Measurements from ENCODE around the gene AOPEP.

AOPEP gene

DNA sequence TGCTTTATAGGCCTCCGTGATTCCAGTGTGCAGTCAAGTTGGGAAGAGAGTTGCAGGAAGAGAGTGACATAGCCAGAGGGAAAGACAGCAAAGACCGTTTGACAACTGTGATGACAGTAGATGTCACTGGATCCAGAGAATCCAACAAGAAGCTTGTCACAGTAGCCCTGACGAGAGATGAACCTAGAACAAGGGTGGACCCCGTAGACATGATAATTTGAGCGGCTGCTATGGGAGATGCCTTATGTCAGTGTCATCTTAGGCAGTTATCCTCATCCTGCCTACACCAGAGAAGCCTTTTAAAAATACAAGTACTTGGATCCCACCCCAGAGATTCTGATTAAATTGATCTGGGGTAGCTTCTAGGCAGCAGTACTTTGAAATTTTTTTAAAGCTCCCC lies 125.4 kb downstream of the AOPEP start:
- H3K9me3 ChIP-seq (ENCODE audit: insufficient read depth, low read depth, low read length), result no peaks in the 10 kb centered on the region
- H3K9ac ChIP-seq (ENCODE audit: low read depth, low read length), result no peak overlapping the region
- no peaks in the 10 kb centered on the region for H3K4me1 ChIP-seq (ENCODE audit: insufficient read depth, low read length)
- no peaks in the 10 kb centered on the region for H3K27me3 ChIP-seq (ENCODE audit: insufficient read depth, low read length)
- 95% methylated on average over 5 of the region's 5 CpGs for WGBS
- H3K27ac ChIP-seq (ENCODE audit: low read depth, low read length), result no peak overlapping the region
- no peak overlapping the region for H3K4me3 ChIP-seq (ENCODE audit: low read length)
- H3K36me3 ChIP-seq (ENCODE audit: insufficient read depth, low read length), result no peaks in the 10 kb centered on the region

DNA sequence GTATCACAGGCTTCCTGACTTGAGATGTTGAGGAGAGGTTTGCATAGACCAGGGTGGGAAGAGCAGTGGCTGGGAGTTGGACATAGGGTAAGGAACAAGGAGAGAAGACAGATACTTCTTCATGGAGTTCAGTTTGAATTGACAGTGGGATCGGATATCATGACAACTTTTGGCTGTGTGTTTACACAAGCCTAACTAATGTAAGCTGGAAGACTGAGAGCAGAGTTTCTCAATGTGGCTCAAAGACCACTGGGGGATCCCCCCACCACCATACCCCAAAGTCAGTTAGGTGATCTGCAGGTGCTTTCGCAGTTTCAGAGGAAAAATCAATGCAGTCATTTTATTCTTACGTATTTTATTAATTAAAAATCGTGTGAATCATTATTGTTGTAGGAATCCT lies 125.9 kb downstream of the AOPEP start:
- Histone ChIP-seq H3K9me3 (ENCODE audit: insufficient read depth, low read depth, low read length) (no peaks in the 10 kb centered on the region), H3K9ac (ENCODE audit: low read depth, low read length) (no peak overlapping the region), H3K4me1 (ENCODE audit: insufficient read depth, low read length) (no peaks in the 10 kb centered on the region), H3K4me3 (ENCODE audit: low read length) (no peak overlapping the region), H3K36me3 (ENCODE audit: insufficient read depth, low read length) (no peaks in the 10 kb centered on the region), H3K27ac (ENCODE audit: low read depth, low read length) (no peak overlapping the region), H3K27me3 (ENCODE audit: insufficient read depth, low read length) (no peaks in the 10 kb centered on the region)
- WGBS, result 93% methylated on average over 3 of the region's 4 CpGs

DNA sequence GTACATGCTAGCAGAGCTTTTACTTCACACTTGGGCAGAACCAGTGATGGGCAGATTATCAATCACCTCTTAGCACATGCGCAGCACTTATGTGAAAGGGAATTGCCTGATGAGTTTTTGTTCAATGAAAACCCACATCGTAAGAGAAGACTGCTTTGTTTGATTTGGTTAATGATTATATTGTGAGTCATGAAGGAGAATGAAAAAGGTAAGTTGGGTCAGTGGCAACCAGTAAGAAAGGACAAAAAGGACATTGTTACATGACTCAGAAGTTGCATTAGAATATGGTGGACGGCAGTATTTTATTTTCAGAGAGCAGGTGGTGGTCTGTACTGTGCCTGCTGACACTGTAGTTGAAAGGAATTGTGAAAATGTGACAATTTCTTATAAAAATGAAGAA lies 127.4 kb downstream of the AOPEP start:
- H3K4me1 ChIP-seq (ENCODE audit: insufficient read depth, low read length), result no peaks in the 10 kb centered on the region
- H3K27ac ChIP-seq (ENCODE audit: low read depth, low read length), result no peak overlapping the region
- 92% methylated on average over 3 of the region's 3 CpGs for WGBS
- H3K9me3 ChIP-seq (ENCODE audit: insufficient read depth, low read depth, low read length), result no peaks in the 10 kb centered on the region
- H3K9ac ChIP-seq (ENCODE audit: low read depth, low read length), result no peak overlapping the region
- H3K36me3 ChIP-seq (ENCODE audit: insufficient read depth, low read length), result no peaks in the 10 kb centered on the region
- no peaks in the 10 kb centered on the region for H3K27me3 ChIP-seq (ENCODE audit: insufficient read depth, low read length)
- no peak overlapping the region for H3K4me3 ChIP-seq (ENCODE audit: low read length)

DNA sequence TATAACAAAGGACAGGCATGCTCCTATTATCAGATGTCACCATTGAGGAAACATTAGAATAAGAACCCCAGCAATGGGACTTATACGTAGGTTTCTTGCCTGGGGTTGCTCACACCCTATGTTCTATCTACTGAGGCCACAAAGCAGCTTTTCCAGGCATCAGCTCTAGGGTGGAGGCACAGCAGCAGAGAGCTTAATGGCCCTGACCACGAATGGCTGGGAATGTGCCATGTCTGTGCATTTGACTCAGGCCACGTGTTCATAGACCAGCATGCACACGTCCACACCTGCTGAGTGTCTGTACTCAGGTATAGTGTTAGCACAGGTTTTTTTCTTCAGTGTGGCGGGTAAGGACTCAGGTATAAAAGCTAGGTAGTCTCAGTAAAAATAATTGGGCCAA lies 129.4 kb downstream of the AOPEP start:
- 94% methylated on average over 5 of the region's 5 CpGs for WGBS
- Histone ChIP-seq H3K9ac (ENCODE audit: low read depth, low read length) (no peak overlapping the region), H3K4me3 (ENCODE audit: low read length) (no peak overlapping the region), H3K9me3 (ENCODE audit: insufficient read depth, low read depth, low read length) (no peaks in the 10 kb centered on the region), H3K4me1 (ENCODE audit: insufficient read depth, low read length) (no peaks in the 10 kb centered on the region), H3K27me3 (ENCODE audit: insufficient read depth, low read length) (no peaks in the 10 kb centered on the region), H3K36me3 (ENCODE audit: insufficient read depth, low read length) (no peaks in the 10 kb centered on the region), H3K27ac (ENCODE audit: low read depth, low read length) (no peak overlapping the region)

DNA sequence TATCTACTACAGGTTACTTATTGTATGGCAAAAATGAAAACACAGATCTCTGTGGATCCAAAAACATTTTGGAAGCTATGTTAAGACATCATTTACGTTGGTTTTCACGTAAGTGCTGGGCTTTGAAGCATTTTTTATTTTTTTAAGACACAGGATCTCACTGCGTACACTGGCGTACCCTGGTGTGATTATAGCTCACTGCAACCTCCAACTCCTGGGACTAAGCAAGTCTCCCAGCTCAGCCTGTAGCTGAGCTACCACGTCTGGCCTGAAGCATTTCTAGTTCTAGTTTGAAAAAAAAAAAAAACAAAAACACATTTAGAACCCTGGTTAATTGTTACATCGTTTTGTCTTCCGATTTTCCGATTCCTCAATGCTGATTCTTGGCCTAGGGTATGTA lies 131.3 kb downstream of the AOPEP start:
- Histone ChIP-seq H3K4me3 (ENCODE audit: low read length) (no peak overlapping the region), H3K36me3 (ENCODE audit: insufficient read depth, low read length) (no peaks in the 10 kb centered on the region), H3K4me1 (ENCODE audit: insufficient read depth, low read length) (no peaks in the 10 kb centered on the region), H3K9ac (ENCODE audit: low read depth, low read length) (no peak overlapping the region), H3K27me3 (ENCODE audit: insufficient read depth, low read length) (no peaks in the 10 kb centered on the region), H3K9me3 (ENCODE audit: insufficient read depth, low read depth, low read length) (no peaks in the 10 kb centered on the region), H3K27ac (ENCODE audit: low read depth, low read length) (no peak overlapping the region)
- WGBS, result 94% methylated on average over 8 of the region's 8 CpGs

DNA sequence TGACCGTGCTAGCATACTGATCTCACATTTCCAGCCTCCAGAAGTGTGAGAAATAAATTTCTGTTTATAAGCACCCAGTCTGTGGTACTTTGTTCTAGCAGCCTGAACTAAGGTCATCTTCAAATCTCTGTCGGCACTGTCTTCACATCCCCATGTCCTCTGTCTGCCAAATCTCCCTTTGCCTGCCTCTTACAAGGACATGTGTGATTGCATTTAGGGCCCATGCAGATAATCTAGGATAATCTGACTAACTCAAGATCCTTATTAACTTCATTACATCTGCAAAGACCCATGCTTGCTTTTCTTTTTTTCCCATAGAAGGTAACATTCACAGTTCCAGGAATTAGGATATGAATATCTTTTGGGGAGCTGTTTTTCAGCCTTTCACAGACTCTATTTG lies 132.7 kb downstream of the AOPEP start:
- H3K4me3 ChIP-seq (ENCODE audit: low read length), result no peak overlapping the region
- H3K27ac ChIP-seq (ENCODE audit: low read depth, low read length), result no peak overlapping the region
- no peaks in the 10 kb centered on the region for H3K27me3 ChIP-seq (ENCODE audit: insufficient read depth, low read length)
- H3K9ac ChIP-seq (ENCODE audit: low read depth, low read length), result no peak overlapping the region
- WGBS, result 84% methylated on average over 2 of the region's 2 CpGs
- H3K4me1 ChIP-seq (ENCODE audit: insufficient read depth, low read length), result no peaks in the 10 kb centered on the region
- no peaks in the 10 kb centered on the region for H3K9me3 ChIP-seq (ENCODE audit: insufficient read depth, low read depth, low read length)
- no peaks in the 10 kb centered on the region for H3K36me3 ChIP-seq (ENCODE audit: insufficient read depth, low read length)

DNA sequence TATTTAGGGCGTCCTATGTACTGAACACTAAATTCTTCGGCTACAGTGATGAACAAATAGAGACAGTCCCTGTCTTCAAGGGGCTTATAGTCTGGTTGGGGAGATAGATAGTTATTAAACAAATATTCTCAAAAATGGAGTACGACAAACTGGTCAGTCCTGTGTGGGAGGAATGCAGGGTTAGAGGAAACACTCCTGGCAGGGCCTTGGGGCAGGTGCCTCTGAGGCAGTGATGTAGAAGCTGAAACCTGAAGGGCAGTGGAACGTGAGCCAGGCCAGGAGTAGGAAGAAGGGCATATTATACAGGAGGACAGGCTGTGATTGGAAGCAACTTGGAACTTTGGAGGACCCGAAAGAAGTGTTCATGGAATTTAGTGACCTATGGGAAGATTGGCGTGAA lies 133.4 kb downstream of the AOPEP start:
- no peak overlapping the region for H3K9ac ChIP-seq (ENCODE audit: low read depth, low read length)
- no peaks in the 10 kb centered on the region for H3K27me3 ChIP-seq (ENCODE audit: insufficient read depth, low read length)
- H3K36me3 ChIP-seq (ENCODE audit: insufficient read depth, low read length), result no peaks in the 10 kb centered on the region
- WGBS, result 95% methylated on average over 6 of the region's 6 CpGs
- no peak overlapping the region for H3K27ac ChIP-seq (ENCODE audit: low read depth, low read length)
- no peaks in the 10 kb centered on the region for H3K9me3 ChIP-seq (ENCODE audit: insufficient read depth, low read depth, low read length)
- H3K4me1 ChIP-seq (ENCODE audit: insufficient read depth, low read length), result peaks cover 2% of the 10 kb centered on the region; the same call in 1 of the 2 replicates
- no peak overlapping the region for H3K4me3 ChIP-seq (ENCODE audit: low read length)

DNA sequence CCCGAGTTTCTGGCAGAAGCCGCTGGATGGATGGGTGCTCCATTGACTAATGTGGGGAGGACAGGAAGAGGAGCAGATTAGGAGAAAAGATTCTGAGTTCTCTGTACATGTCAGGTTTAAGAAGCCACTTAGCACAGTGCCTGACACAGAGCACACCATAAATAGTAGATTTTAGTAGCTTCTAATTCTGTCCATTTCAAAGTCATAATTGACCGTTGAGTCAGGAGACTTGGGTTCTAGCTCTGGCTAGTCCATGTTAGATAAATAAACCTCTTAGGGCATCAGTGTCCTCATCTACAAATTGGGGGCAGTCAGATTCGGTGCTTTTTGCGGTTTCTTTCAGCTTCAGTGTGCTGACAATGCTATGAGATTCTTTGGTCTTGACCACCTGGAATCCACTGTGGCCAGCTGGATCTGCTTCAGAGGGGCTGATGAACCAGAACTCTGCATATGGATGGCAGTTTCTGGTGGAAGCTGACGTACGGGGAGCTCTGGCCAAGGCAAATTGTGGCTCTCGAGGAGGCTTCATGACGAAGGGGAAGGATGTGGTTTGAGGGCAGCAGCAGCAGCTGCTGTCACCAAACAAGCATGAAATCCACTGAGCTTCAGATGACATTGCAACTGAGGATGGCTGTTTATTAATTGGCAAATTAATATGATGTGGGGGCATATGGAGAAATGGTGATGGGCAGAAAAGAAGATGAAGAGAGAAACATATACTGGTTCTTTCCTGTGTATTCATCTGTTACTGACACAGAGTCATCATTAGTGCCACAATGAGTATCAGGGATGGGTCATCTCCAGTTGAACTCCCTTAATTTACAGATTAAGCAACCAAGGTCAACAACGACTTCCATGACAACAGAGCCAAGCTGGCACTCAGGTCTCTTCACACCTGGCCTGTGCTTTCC lies 134.4 kb downstream of the AOPEP start:
- Histone ChIP-seq H3K4me1 (ENCODE audit: insufficient read depth, low read length) (peaks cover 13% of the 10 kb centered on the region; the same call in 1 of the 2 replicates), H3K27ac (ENCODE audit: low read depth, low read length) (no peak overlapping the region), H3K27me3 (ENCODE audit: insufficient read depth, low read length) (no peaks in the 10 kb centered on the region), H3K36me3 (ENCODE audit: insufficient read depth, low read length) (no peaks in the 10 kb centered on the region), H3K9ac (ENCODE audit: low read depth, low read length) (no peak overlapping the region), H3K4me3 (ENCODE audit: low read length) (no peak overlapping the region), H3K9me3 (ENCODE audit: insufficient read depth, low read depth, low read length) (no peaks in the 10 kb centered on the region)
- 94% methylated on average over 10 of the region's 10 CpGs for WGBS

DNA sequence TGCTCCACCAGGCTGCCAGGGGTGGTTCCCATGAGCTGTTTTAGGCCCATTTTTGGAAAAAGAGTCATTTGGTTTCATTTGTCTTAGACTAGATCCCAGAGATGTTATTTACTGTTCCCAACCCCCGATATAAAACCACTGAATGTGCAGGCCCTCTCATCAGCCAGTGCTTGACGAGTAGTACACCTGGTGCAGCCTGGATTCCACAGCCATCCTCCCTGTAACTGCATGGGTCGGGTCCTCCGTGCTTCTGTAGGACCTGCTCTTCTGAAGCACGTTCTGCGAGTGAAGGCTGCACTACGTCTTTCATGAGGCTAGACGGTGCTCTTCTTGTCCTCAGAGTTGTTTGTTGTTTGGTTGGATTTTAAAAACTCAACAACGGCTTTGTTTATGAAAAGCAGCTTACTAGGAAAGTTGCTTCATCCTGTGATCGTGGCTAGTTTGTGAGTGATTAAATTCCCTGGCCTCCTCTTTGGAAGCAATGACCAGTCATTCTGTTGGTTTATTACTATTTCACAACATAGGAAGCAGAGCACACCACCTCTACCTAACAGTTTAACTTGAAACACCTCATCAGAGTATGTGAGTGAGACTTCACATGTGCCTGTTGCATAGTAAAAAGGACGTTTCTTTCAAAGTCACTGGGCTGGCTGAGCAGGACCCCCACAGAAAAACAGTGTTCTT lies 135.2 kb downstream of the AOPEP start:
- Histone ChIP-seq H3K27me3 (ENCODE audit: insufficient read depth, low read length) (no peaks in the 10 kb centered on the region), H3K4me3 (ENCODE audit: low read length) (no peak overlapping the region), H3K27ac (ENCODE audit: low read depth, low read length) (no peak overlapping the region), H3K9me3 (ENCODE audit: insufficient read depth, low read depth, low read length) (no peaks in the 10 kb centered on the region), H3K9ac (ENCODE audit: low read depth, low read length) (no peak overlapping the region), H3K36me3 (ENCODE audit: insufficient read depth, low read length) (no peaks in the 10 kb centered on the region), H3K4me1 (ENCODE audit: insufficient read depth, low read length) (peaks cover 21% of the 10 kb centered on the region; the same call in 1 of the 2 replicates)
- WGBS, result 95% methylated on average over 11 of the region's 11 CpGs

DNA sequence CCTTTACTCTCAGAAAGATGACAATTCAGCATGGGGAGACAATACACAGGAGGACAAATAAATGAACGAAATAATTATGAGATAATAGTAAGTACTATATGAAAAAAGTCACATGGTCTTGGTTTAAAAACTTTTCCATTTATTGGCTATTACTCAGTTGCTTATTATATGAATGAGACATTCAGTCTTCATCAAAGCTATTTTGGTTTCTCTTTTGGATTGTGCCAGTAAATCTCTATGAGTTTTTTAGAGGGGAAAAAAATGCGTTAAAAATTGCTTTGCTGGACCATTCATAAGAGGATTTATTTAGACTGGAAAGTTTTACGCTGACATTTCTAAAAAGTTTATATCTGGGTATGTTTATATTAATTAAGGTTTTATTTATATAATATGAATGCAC lies 137.7 kb downstream of the AOPEP start:
- H3K9me3 ChIP-seq (ENCODE audit: insufficient read depth, low read depth, low read length), result no peaks in the 10 kb centered on the region
- 95% methylated on average over 3 of the region's 3 CpGs for WGBS
- H3K36me3 ChIP-seq (ENCODE audit: insufficient read depth, low read length), result no peaks in the 10 kb centered on the region
- H3K27me3 ChIP-seq (ENCODE audit: insufficient read depth, low read length), result no peaks in the 10 kb centered on the region
- H3K4me3 ChIP-seq (ENCODE audit: low read length), result no peak overlapping the region
- no peak overlapping the region for H3K9ac ChIP-seq (ENCODE audit: low read depth, low read length)
- peaks cover 31% of the 10 kb centered on the region; the same call in 1 of the 2 replicates for H3K4me1 ChIP-seq (ENCODE audit: insufficient read depth, low read length)
- H3K27ac ChIP-seq (ENCODE audit: low read depth, low read length), result no peak overlapping the region

DNA sequence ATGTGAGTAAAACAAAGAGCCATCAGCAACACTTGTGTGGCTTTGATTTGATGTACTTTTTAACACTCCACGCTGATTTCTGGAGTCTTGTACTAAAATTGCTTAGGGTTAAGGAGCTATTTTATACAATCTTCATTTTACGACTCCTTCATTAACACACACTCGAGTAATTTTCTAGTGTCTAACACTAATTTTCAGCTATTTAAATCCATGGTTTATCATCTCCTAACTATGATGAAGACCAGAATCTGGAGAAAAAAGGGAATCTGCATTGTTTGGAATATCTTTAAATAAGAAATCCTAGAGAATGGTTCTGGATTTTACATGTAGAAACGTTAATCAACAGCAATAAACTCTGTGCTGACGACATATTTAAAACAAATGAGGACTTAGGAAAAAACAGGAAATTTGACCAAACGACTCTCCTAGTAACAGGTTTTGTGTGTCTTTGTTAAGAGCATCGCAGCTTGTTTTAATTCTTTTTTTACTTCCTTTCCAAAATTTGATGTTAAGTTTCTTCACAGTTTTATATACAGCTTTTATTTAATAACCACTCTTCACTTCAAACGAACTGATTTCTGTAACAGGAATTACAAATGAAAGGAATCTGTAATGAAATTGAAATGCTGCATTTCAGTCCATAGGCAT lies 138.5 kb downstream of the AOPEP start:
- no peaks in the 10 kb centered on the region for H3K36me3 ChIP-seq (ENCODE audit: insufficient read depth, low read length)
- H3K27me3 ChIP-seq (ENCODE audit: insufficient read depth, low read length), result no peaks in the 10 kb centered on the region
- H3K4me3 ChIP-seq (ENCODE audit: low read length), result no peak overlapping the region
- H3K9ac ChIP-seq (ENCODE audit: low read depth, low read length), result no peak overlapping the region; the same call in 1 of the 2 replicates
- WGBS, result 91% methylated on average over 7 of the region's 8 CpGs
- H3K27ac ChIP-seq (ENCODE audit: low read depth, low read length), result no peak overlapping the region
- no peaks in the 10 kb centered on the region for H3K9me3 ChIP-seq (ENCODE audit: insufficient read depth, low read depth, low read length)
- H3K4me1 ChIP-seq (ENCODE audit: insufficient read depth, low read length), result peaks cover 31% of the 10 kb centered on the region; the same call in 1 of the 2 replicates
